Brain microvascular endothelial cell (primary cell): Measurements from ENCODE around the gene COLQ.

Source experiments
- DNase-seq: peaks from one replicate; pipeline ENCODE4 v3.0.0-alpha.2; 2020
- H3K27ac ChIP-seq: fragments of 250-450 bp; sonication (Bioruptor Pico); 2 replicates; pipeline ENCODE4 v1.5.1; 2020; ENCODE audit warnings: mild to moderate bottlenecking, moderate library complexity
- H3K27me3 ChIP-seq: fragments of 250-450 bp; sonication (Bioruptor Pico); replicated peaks from 2 replicates; pipeline ENCODE4 v1.5.1; 2020; ENCODE audit warnings: mild to moderate bottlenecking
- H3K36me3 ChIP-seq: fragments of 250-450 bp; sonication (Bioruptor Pico); replicated peaks from 2 replicates; pipeline ENCODE4 v1.5.1; 2020; ENCODE audit warnings: mild to moderate bottlenecking
- H3K4me3 ChIP-seq: 2 replicates; pipeline ENCODE4 v1.5.1; 2011; ENCODE audit warnings: low read depth, mild to moderate bottlenecking, control low read depth, low read length, moderate library complexity
- CTCF ChIP-seq: IDR thresholded peaks from 2 replicates; pipeline ENCODE4 v1.5.1; 2011; ENCODE audit warnings: low read depth, mild to moderate bottlenecking, moderate library complexity, low read length, control low read depth, inconsistent platforms; ENCODE audit errors: missing control alignments
- in situ Hi-C: cut with HindIII; loops from 2 replicates; pipeline ENCODE4 v1.10.0; 2017; ENCODE audit warnings: low sequenced_read_pairs, low pct_ligation_motif_present

Gene COLQ

GRCh38 chr3:15436246-15436645 is 85.3 kb downstream of the COLQ start:
- Histone ChIP-seq H3K27ac (no peak overlapping the region), H3K27me3 (no peaks in the 10 kb centered on the region), H3K4me3 (no peak overlapping the region), H3K36me3 (peaks cover 56% of the 10 kb centered on the region)
- no peak for DNase-seq
- in situ Hi-C loops: no loop called here
- TF ChIP-seq CTCF: no peak

- no peak overlapping the region for H3K27ac ChIP-seq
- no peak for DNase-seq
- no peaks in the 10 kb centered on the region for H3K27me3 ChIP-seq
- TF ChIP-seq CTCF: no peak
- in situ Hi-C loops: no loop called here
- H3K36me3 ChIP-seq: peaks cover 54% of the 10 kb centered on the region
- H3K4me3 ChIP-seq: no peak overlapping the region
Measured at GRCh38 chr3:15434756-15435155, 86.8 kb downstream of the COLQ start.

- in situ Hi-C loops: no loop called here
- TF ChIP-seq CTCF: no peak
- no peak overlapping the region for H3K4me3 ChIP-seq
- peaks cover 46% of the 10 kb centered on the region for H3K36me3 ChIP-seq
- no peaks in the 10 kb centered on the region for H3K27me3 ChIP-seq
- no peak for DNase-seq
- H3K27ac ChIP-seq: no peak overlapping the region
Measured at GRCh38 chr3:15433531-15433930, 88.0 kb downstream of the COLQ start.

GRCh38 chr3:15431256-15431837 is 90.2 kb downstream of the COLQ start:
- no peak overlapping the region for H3K4me3 ChIP-seq
- DNase-seq: no peak
- TF ChIP-seq CTCF: no peak
- in situ Hi-C loops: no loop called here
- peaks cover 34% of the 10 kb centered on the region for H3K36me3 ChIP-seq
- H3K27ac ChIP-seq: no peak overlapping the region
- H3K27me3 ChIP-seq: no peaks in the 10 kb centered on the region

GRCh38 chr3:15430624-15431023 is 90.9 kb downstream of the COLQ start:
- no peak overlapping the region for H3K27ac ChIP-seq
- DNase-seq: no peak
- H3K36me3 ChIP-seq: peaks cover 28% of the 10 kb centered on the region
- TF ChIP-seq CTCF: no peak
- no peak overlapping the region for H3K4me3 ChIP-seq
- in situ Hi-C loops: no loop called here
- no peaks in the 10 kb centered on the region for H3K27me3 ChIP-seq

GRCh38 chr3:15429080-15429479 is 92.4 kb downstream of the COLQ start:
- peaks cover 19% of the 10 kb centered on the region for H3K36me3 ChIP-seq
- peak overlapping the region; percentile 83 for H3K4me3 ChIP-seq
- DNase-seq: no peak
- in situ Hi-C loops: no loop called here
- peak overlapping the region; percentile 61 for H3K27ac ChIP-seq
- no peaks in the 10 kb centered on the region for H3K27me3 ChIP-seq
- no peak for TF ChIP-seq CTCF
